Stomach (tissue), 4 donors: ENCODE data around the gene NOD2.

Source experiments
- EP300 ChIP-seq: sonication (generic); formaldehyde crosslinking; IDR thresholded peaks from one replicate; pipeline ENCODE4 v1.6.1; 2017; ENCODE audit warnings: antibody characterized with exemption
- POLR2AphosphoS5 ChIP-seq, 3 donors: sonication (generic); formaldehyde crosslinking; IDR thresholded peaks; one replicate each; pipeline ENCODE4 v1.6.1; 2016; ENCODE audit warnings: antibody characterized with exemption in 3 of 3
- TF ChIP-seq, protein P1 (sequence below), 7 experiments: fragments of 450-650 bp in 4 of 7; fragments of 200-600 bp in 3 of 7; sonication (generic) in 3 of 7; IDR thresholded peaks; one replicate each; pipeline ENCODE4 v1.5.1; 2016 to 2019; ENCODE audit warnings: antibody characterized with exemption in 7 of 7, control low read depth in 2 of 7, mild to moderate bottlenecking in 1 of 7

DNA sequence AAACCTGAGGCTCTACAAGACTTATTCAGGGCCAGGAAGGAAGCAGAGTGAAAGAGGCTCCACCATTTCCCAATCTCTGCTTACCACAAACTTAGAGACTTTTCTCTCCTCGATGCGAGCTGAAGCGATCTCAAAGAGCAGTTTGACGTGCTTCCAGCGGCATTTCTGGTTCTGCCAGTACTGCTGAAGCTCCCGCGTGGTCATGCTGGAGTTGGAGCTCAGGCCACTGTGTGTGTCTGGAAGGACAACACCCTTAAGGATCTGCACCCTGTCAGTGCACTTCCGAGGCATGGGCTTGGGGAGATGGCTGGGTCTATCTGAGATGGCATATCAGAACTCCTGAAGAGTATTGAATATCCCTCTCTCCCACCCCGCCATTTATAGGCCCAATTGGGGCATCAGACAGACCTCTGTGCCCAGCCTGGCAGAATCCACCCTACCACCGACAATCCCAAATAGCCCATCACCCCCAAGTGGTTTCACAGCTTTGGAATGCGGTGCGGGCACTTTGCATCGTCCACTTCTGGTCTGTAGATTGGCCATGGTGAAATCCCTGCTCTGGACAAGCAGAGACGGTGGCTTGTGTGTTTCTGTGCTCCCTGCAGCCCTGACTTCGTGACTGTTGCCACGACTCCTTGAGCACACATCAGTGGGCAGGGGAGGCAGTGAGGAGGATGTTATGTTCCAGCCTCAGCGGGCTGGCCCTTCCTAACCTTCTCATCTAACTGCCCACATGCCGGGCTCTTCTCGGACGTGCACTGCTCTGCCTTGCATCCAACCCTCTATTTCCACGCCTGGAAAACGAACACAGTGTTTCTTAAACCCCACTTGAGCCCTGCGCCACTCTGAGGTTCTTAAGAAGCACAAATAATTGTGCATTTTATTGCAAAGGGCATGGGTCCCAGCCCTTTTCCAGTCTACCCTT lies 17.5 kb upstream of the NOD2 start:
- TF ChIP-seq, protein P1, sequence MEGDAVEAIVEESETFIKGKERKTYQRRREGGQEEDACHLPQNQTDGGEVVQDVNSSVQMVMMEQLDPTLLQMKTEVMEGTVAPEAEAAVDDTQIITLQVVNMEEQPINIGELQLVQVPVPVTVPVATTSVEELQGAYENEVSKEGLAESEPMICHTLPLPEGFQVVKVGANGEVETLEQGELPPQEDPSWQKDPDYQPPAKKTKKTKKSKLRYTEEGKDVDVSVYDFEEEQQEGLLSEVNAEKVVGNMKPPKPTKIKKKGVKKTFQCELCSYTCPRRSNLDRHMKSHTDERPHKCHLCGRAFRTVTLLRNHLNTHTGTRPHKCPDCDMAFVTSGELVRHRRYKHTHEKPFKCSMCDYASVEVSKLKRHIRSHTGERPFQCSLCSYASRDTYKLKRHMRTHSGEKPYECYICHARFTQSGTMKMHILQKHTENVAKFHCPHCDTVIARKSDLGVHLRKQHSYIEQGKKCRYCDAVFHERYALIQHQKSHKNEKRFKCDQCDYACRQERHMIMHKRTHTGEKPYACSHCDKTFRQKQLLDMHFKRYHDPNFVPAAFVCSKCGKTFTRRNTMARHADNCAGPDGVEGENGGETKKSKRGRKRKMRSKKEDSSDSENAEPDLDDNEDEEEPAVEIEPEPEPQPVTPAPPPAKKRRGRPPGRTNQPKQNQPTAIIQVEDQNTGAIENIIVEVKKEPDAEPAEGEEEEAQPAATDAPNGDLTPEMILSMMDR (IDR thresholded peaks at IDR 0.05) = no peak
- no peak for TF ChIP-seq EP300
- TF ChIP-seq POLR2AphosphoS5 (IDR thresholded peaks at IDR 0.05) = no peak
